LNCaP clone FGC (cell line): ENCODE measurements around the gene SLC38A6.

Source experiments
- DNase-seq: peaks from one replicate; pipeline ENCODE4 v3.0.0-alpha.2; 2011; ENCODE audit warnings: low read depth
- H3K4me3 ChIP-seq: 2 replicates; pipeline ENCODE4 v1.5.1; 2011; ENCODE audit warnings: mild to moderate bottlenecking, low read depth, low read length, control low read depth
- CTCF ChIP-seq: IDR thresholded peaks from 2 replicates; pipeline ENCODE4 v1.5.1; 2012; ENCODE audit warnings: mild to moderate bottlenecking; ENCODE audit not compliant: control insufficient read depth, insufficient read depth; ENCODE audit errors: extremely low read depth

SLC38A6 gene

GRCh38 chr14:60946773-60947172 is 34.3 kb upstream of the SLC38A6 start:
- DNase-seq = no peak
- H3K4me3 ChIP-seq = no peak overlapping the region
- no peak for TF ChIP-seq CTCF

GRCh38 chr14:60951776-60952435 is 29.1 kb upstream of the SLC38A6 start:
- no peak overlapping the region for H3K4me3 ChIP-seq
- DNase-seq = no peak
- no peak for TF ChIP-seq CTCF

- H3K4me3 ChIP-seq = no peak overlapping the region
- no peak for DNase-seq
- TF ChIP-seq CTCF = no peak
Observed at GRCh38 chr14:60956202-60956601, 24.8 kb upstream of the SLC38A6 start.

GRCh38 chr14:60956632-60957031 is 24.4 kb upstream of the SLC38A6 start:
- H3K4me3 ChIP-seq = no peak overlapping the region
- no peak for TF ChIP-seq CTCF
- DNase-seq = no peak

- no peak overlapping the region for H3K4me3 ChIP-seq
- TF ChIP-seq CTCF = no peak
- no peak for DNase-seq
Observed at GRCh38 chr14:60958146-60958545, 22.9 kb upstream of the SLC38A6 start.

GRCh38 chr14:60963761-60964160 is 17.3 kb upstream of the SLC38A6 start:
- TF ChIP-seq CTCF = no peak

GRCh38 chr14:60964904-60965303 is 16.1 kb upstream of the SLC38A6 start:
- no peak for TF ChIP-seq CTCF
- DNase-seq = no peak
- H3K4me3 ChIP-seq = no peak overlapping the region

More at GRCh38 chr14:60963761-60964160, 17.3 kb upstream of the SLC38A6 start:
- H3K4me3 ChIP-seq = no peak overlapping the region
- no peak for DNase-seq
